Caco-2 (cell line): Measurements from ENCODE around the gene NDUFB4. TPM values are rescaled to one million over a fixed set of nuclear protein-coding genes. Genes with fewer than 3 reads are reported as not detected.

ENCODE experiments used
- Bru-seq: library from RNA; stranded (reverse); fragments of 400-500 nt; gene quantifications from one replicate; lab custom pipeline; 2021; lab: Mats Ljungman, UMichigan
- BruChase-seq, 2 experiments: library from RNA; stranded (reverse); fragments of 400-500 nt; gene quantifications; one replicate each; lab custom pipeline; 2021; lab: Mats Ljungman, UMichigan
- BruUV-seq: library from RNA; stranded (reverse); fragments of 400-500 nt; replicated peaks from 2 replicates; lab custom pipeline; 2021; lab: Mats Ljungman, UMichigan
- CTCF ChIA-PET: fragments of 300-600 bp; sonication (Branson Sonifier 250); formaldehyde crosslinking; loops from one replicate; lab custom pipeline; 2022; ENCODE audit warnings: antibody characterized with exemption; lab: Charles Lee
- POLR2A ChIA-PET: fragments of 300-600 bp; sonication (Branson Sonifier 250); formaldehyde crosslinking; loops from one replicate; lab custom pipeline; 2022; ENCODE audit warnings: antibody characterized with exemption; lab: Charles Lee
- DNase-seq, 2 experiments: peaks; one replicate each; pipeline versions ENCODE4 v3.0.0 to v3.0.0-alpha.2; 2020 to 2022
- H3K27me3 ChIP-seq: replicated peaks from 2 replicates; pipeline ENCODE4 v1.6.0; 2011; ENCODE audit warnings: low read length; ENCODE audit not compliant: control insufficient read depth, insufficient read depth
- H3K36me3 ChIP-seq: 2 replicates; pipeline ENCODE4 v1.5.1; 2011; ENCODE audit warnings: low read length; ENCODE audit not compliant: control insufficient read depth, insufficient read depth
- H3K4me1 ChIP-seq: fragments of 250-450 bp; sonication (Bioruptor Pico); 2 replicates; pipeline ENCODE4 v1.5.1; 2020; ENCODE audit warnings: mild to moderate bottlenecking
- H3K4me3 ChIP-seq: 2 replicates; pipeline ENCODE4 v1.5.1; 2011; ENCODE audit warnings: low read depth, mild to moderate bottlenecking, control low read depth, low read length
- H3K9me3 ChIP-seq: fragments of 250-450 bp; sonication (Bioruptor Pico); 2 replicates; pipeline ENCODE4 v1.5.1; 2020; ENCODE audit warnings: mild to moderate bottlenecking, moderate library complexity
- H3K27ac Mint-ChIP-seq: one replicate; pipeline ENCODE4 v1.8.0; 2022; ENCODE audit warnings: mixed read lengths; ENCODE audit not compliant: unreplicated experiment
- H3K27me3 Mint-ChIP-seq: one replicate; pipeline ENCODE4 v1.8.0; 2022; ENCODE audit warnings: mixed read lengths; ENCODE audit not compliant: insufficient read depth, unreplicated experiment
- H3K36me3 Mint-ChIP-seq: one replicate; pipeline ENCODE4 v1.8.0; 2022; ENCODE audit warnings: mild to moderate bottlenecking, mixed read lengths; ENCODE audit not compliant: insufficient read depth, unreplicated experiment
- H3K4me1 Mint-ChIP-seq: one replicate; pipeline ENCODE4 v1.8.0; 2022; ENCODE audit warnings: low read depth, mixed read lengths; ENCODE audit not compliant: unreplicated experiment
- H3K4me3 Mint-ChIP-seq: one replicate; pipeline ENCODE4 v1.8.0; 2022; ENCODE audit warnings: mild to moderate bottlenecking, moderate library complexity, mixed read lengths; ENCODE audit not compliant: unreplicated experiment
- H3K9me3 Mint-ChIP-seq: one replicate; pipeline ENCODE4 v1.8.0; 2022; ENCODE audit warnings: mixed read lengths; ENCODE audit not compliant: unreplicated experiment
- CTCF ChIP-seq, 2 experiments: fragments of 200-600 bp in 1 of 2; IDR thresholded peaks; 1 replicate in 1 of 2; 2 replicates in 1 of 2; pipeline versions ENCODE4 v1.5.1 to v1.8.0; 2011 to 2022; ENCODE audit warnings: antibody characterized with exemption in 1 of 2, control low read depth in 1 of 2, inconsistent platforms in 1 of 2, low read depth in 1 of 2, low read length in 1 of 2, mild to moderate bottlenecking in 1 of 2, moderate library complexity in 1 of 2; ENCODE audit not compliant: insufficient read depth in 1 of 2, severe bottlenecking in 1 of 2, unreplicated experiment in 1 of 2
- intact Hi-C: fragments of 100-400 bp; cut with micrococcal nuclease; formaldehyde crosslinking; loops from one replicate; pipeline ENCODE4 v1.10.0; 2022; ENCODE audit not compliant: unreplicated experiment
- long read RNA-seq: library from polyadenylated mRNA; stranded (forward); transcript quantifications from one replicate; pipeline ENCODE4 v2.0.0, GENCODE V29; 2022
- total RNA-seq: library from RNA; stranded (reverse); gene quantifications from 2 replicates; pipeline ENCODE4 v1.2.3, GENCODE V29; 2022

NDUFB4 gene
- total RNA-seq, result 133 and 136 TPM in 2 replicates
- percentile 97 among the genes with signal in this experiment for Bru-seq, nascent RNA
- percentile 92 among the genes with signal in this experiment for BruChase-seq, experiment 1, labeled RNA remaining after a 2-hour chase
- BruChase-seq, experiment 2, labeled RNA remaining after a 6-hour chase, result percentile 95 among the genes with signal in this experiment
- long read RNA-seq, transcript NDUFB4-201 (3 exons, 671 nt), result major isoform, 138 of 149 reads
- long read RNA-seq, transcript NDUFB4-206 (2 exons, 425 nt), result minor isoform, 5 of 149 reads
- long read RNA-seq, partial matches to known transcripts, result 0 of 149 reads
- long read RNA-seq, other reads (novel, unspliced or antisense), result 4 of 149 reads

GRCh38 chr3:120596116-120596852 lies at the start of gene NDUFB4:
NDUFB4 (plus strand) TSS chr3:120596336; CDS start chr3:120596360, 24 bp downstream.
- no peaks in the 10 kb centered on the region for H3K9me3 Mint-ChIP-seq
- Histone ChIP-seq H3K27me3 (no peaks in the 10 kb centered on the region), H3K4me1 (no peaks in the 10 kb centered on the region), H3K9me3 (no peaks in the 10 kb centered on the region), H3K36me3 (peaks cover 3% of the 10 kb centered on the region), H3K4me3 (peak within 1 kb of the TSS; percentile 74)
- ChIA-PET POLR2A (interaction anchor here (0.5 to 1.8 kb wide), 11 partner anchors 8 to 1133 kb away, joined by 3 to 10 read pairs (median 4); partner anchors contain the start of genes GTF2E1, LRRC58, RABL3 and TMEM39A), CTCF (interaction anchor here (0.6 to 1.9 kb wide), 6 partner anchors 8 to 179 kb away, joined by 3 to 13 read pairs (median 4); no protein-coding TSS in a partner anchor)
- TSS peak; percentile 58 for BruUV-seq
- no peak for TF ChIP-seq CTCF (IDR thresholded peaks at IDR 0.05; ENCODE audit: insufficient read depth in 1 of 2, low read depth in 1 of 2, low read length in 1 of 2, severe bottlenecking in 1 of 2, unreplicated experiment in 1 of 2)
- peaks cover 17% of the 10 kb centered on the region for H3K36me3 Mint-ChIP-seq
- H3K4me3 Mint-ChIP-seq, result peak within 1 kb of the TSS; percentile 87
- H3K27ac Mint-ChIP-seq, result peak within 1 kb of the TSS; percentile 82
- intact Hi-C loops, result loop anchor here (1.0 to 2.0 kb wide), 2 partner anchors 86 to 147 kb away; partner anchors contain the start of genes GTF2E1, HGD and RABL3
- DNase-seq, result peak; percentile 95 to 98
- H3K4me1 Mint-ChIP-seq, result no peaks in the 10 kb centered on the region
- peaks cover 5% of the 10 kb centered on the region for H3K27me3 Mint-ChIP-seq

DNA sequence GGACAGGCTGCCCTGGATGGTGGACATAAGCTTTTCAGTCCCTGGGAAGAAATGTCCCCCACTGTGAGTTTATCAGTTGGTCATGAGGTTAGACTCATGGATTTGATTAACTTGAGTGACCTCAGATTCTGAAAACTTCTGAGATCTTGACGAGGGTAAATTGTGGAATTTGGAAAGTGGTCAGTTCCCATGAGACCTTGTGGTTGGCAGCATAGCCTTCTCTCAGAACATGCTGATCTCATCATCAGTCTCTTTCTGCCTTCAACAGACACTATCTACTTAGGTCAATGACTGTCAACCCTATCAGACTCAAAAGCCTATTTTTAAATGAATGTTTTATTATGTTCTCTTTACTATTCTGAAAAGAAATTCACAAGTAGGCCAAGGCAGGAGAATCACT lies 45.6 kb upstream of the NDUFB4 start:
- Histone ChIP-seq H3K4me1 (no peaks in the 10 kb centered on the region), H3K36me3 (no peaks in the 10 kb centered on the region), H3K4me3 (no peak overlapping the region), H3K27me3 (no peaks in the 10 kb centered on the region), H3K9me3 (no peaks in the 10 kb centered on the region)
- Mint-ChIP-seq H3K27me3 (peaks cover 2% of the 10 kb centered on the region), H3K4me3 (no peak overlapping the region), H3K36me3 (no peaks in the 10 kb centered on the region), H3K9me3 (no peaks in the 10 kb centered on the region), H3K27ac (no peak overlapping the region), H3K4me1 (no peaks in the 10 kb centered on the region)
- intact Hi-C loops, result no loop called here
- ChIA-PET CTCF (interaction anchor here (2.1 kb wide), 1 partner anchor 8 kb away, joined by 6 read pairs; no protein-coding TSS in a partner anchor), POLR2A (no interaction called here)
- DNase-seq, result no peak
- no peak for TF ChIP-seq CTCF (IDR thresholded peaks at IDR 0.05; ENCODE audit: insufficient read depth in 1 of 2, low read depth in 1 of 2, low read length in 1 of 2, severe bottlenecking in 1 of 2, unreplicated experiment in 1 of 2)
- BruUV-seq, result no TSS peak
